Heart right ventricle (tissue), 16 donors: Measurements from ENCODE around the gene TUT7. TPM values are rescaled to one million over a fixed set of nuclear protein-coding genes. Genes with fewer than 3 reads are reported as not detected.

Source experiments
- ATAC-seq, 8 donors: fragments of 200-7000 bp; cut with Tn5 transposase; one replicate each; pipeline ENCODE4 v1.9.1; 2020; ENCODE audit warnings: mild to moderate bottlenecking in 8 of 8, moderate library complexity in 8 of 8, moderate number of reproducible peaks in 1 of 8
- DNase-seq, 2 donors: peaks; one replicate each; pipeline ENCODE4 v3.0.0-alpha.2; 2020
- H3K27ac ChIP-seq, 10 donors: fragments of 200-600 bp; sonication (generic) in 2 of 10; one replicate each; pipeline versions ENCODE4 v1.5.0 to v1.8.0; 2020 to 2022; ENCODE audit warnings: mild to moderate bottlenecking in 3 of 10
- H3K27me3 ChIP-seq, 7 donors: fragments of 200-600 bp; one replicate each; pipeline ENCODE4 v1.8.0; 2021 to 2022; ENCODE audit warnings: mild to moderate bottlenecking in 2 of 7
- H3K36me3 ChIP-seq, 9 donors: fragments of 200-600 bp; sonication (generic) in 1 of 9; one replicate each; pipeline versions ENCODE4 v1.5.0 to v1.8.0; 2020 to 2022; ENCODE audit warnings: mild to moderate bottlenecking in 2 of 9
- H3K4me1 ChIP-seq, 9 donors: fragments of 200-600 bp; sonication (generic) in 1 of 9; one replicate each; pipeline versions ENCODE4 v1.5.0 to v1.8.0; 2020 to 2022; ENCODE audit warnings: mild to moderate bottlenecking in 4 of 9
- H3K4me3 ChIP-seq, 10 donors: fragments of 200-600 bp; sonication (generic) in 2 of 10; one replicate each; pipeline versions ENCODE4 v1.5.0 to v1.8.0; 2020 to 2022; ENCODE audit warnings: mild to moderate bottlenecking in 7 of 10, moderate library complexity in 2 of 10
- H3K9me3 ChIP-seq, 11 donors: fragments of 200-600 bp in 10 of 11; sonication (generic) in 2 of 11; one replicate each; pipeline versions ENCODE4 v1.5.0 to v1.8.0; 2013 to 2022; ENCODE audit warnings: mild to moderate bottlenecking in 2 of 11, control low read depth in 1 of 11, moderate library complexity in 1 of 11
- CTCF ChIP-seq, 9 donors: fragments of 200-600 bp; sonication (generic) in 2 of 9; IDR thresholded peaks; one replicate each; pipeline versions ENCODE4 v1.5.0 to v1.8.0; 2021 to 2022; ENCODE audit warnings: antibody characterized with exemption in 9 of 9, mild to moderate bottlenecking in 5 of 9, moderate library complexity in 1 of 9
- WGBS, 2 donors: extraction: QIAGEN DNeasy Blood & Tissue Kit; methylation state at CpG; one replicate each; pipeline ENCODE4 v1.1.7; 2013; ENCODE audit warnings: inconsistent platforms in 1 of 2; 5-methylcytosine and 5-hydroxymethylcytosine counted together
- intact Hi-C, 10 donors: fragments of 100-400 bp; cut with DNase I; formaldehyde crosslinking; loops; one replicate each; pipeline versions ENCODE4 v1.11.1 to v1.14.2; 2022
- polyA plus RNA-seq, 2 donors: library from polyadenylated mRNA; stranded (reverse); fragments of 200-250 nt; gene quantifications; one replicate each; pipeline ENCODE4 v1.2.3, GENCODE V29; 2013
- total RNA-seq, 10 donors: library from RNA; stranded (reverse); fragmentation: NEBNext Ultra II Directional in 3 of 10; extraction: Animal tissue kit (Norgen Biotek cat#: 25700) in 3 of 10; gene quantifications; one replicate each; pipeline versions ENCODE4 v1.2.1 to v1.2.4, GENCODE V29; 2021 to 2023
- donor health status: Arrhythmogenic right ventricular cardiomyopathy.
- donor health status: ischemic (EF 13 %, LVEDD 7.1; RV severe dilation, severe dysfunction).
- donor health status: healthy with polysubstance abuse.
- donor health status: DM: no; HTN: yes; CAD: no.
- donor health status: DM: no; HTN: no; CAD: no.
- donor health status: ischemic (EF 25% LVEDD 6.9; RV normal size, moderate dysfunction).
- donor health status: ischemic (EF 25% LVEDD 5.7; RV mildly dilated, moderate dysfunction).
- donor health status: healthy.
- donor health status: DM: yes; HTN: yes; CAD: no.
- donor health status: Ischemic cardiomyopathy.
- donor health status: ischemic (EF 35%, LVEDD 5.7; RV mildly dilated, moderate dysfunction).
- donor health status: nonischemic (EF 11% LVEDD 7.7; RV severe dilation, severe dysfunction).
- donor health status: DM: yes; HTN: yes; CAD: no.
- donor health status: PGD.
- donor health status: ischemic (EF 29% LVEDD 5.4; RV normal size, mild dysfunction).
- donor health status: nonischemic (EF 23%, LVEDD 6.1; RV moderate dilation, normal function).

The TUT7 gene
- total and polyA plus RNA-seq, 12 donors, result 6.0 to 16.7 (median 14.2) TPM

- Histone ChIP-seq H3K27me3 (no peaks in the 10 kb centered on the region), H3K9me3 (peaks cover 0 to 15% (median 0%) of the 10 kb centered on the region in 11 donors), H3K4me1 (peaks cover 0 to 10% (median 0%) of the 10 kb centered on the region in 9 donors), H3K4me3 (no peak overlapping the region), H3K27ac (no peak overlapping the region), H3K36me3 (no peaks in the 10 kb centered on the region)
- no peak for DNase-seq
- TF ChIP-seq CTCF (IDR thresholded peaks at IDR 0.05), result no peak
- 93 to 94% methylated on average over 4 of the region's 4 CpGs for WGBS, 2 donors
- intact Hi-C loops, result loop anchor here in 1 of 10 donors (5.0 kb wide), 1 partner anchor 46 kb away; no protein-coding TSS in a partner anchor
- no peak for ATAC-seq
Measured at GRCh38 chr9:86248746-86249145, 105.5 kb downstream of the TUT7 start.

- intact Hi-C loops, result loop anchor here in 1 of 10 donors (5.0 kb wide), 1 partner anchor 44 kb away; no protein-coding TSS in a partner anchor
- H3K36me3 ChIP-seq, result no peaks in the 10 kb centered on the region
- H3K27ac ChIP-seq, result peak overlapping the region in 5 of 10 donors; percentile 26 to 55 (median 32)
- H3K9me3 ChIP-seq, result no peaks in the 10 kb centered on the region
- H3K4me1 ChIP-seq, result peaks cover 0 to 21% (median 0%) of the 10 kb centered on the region in 9 donors
- no peaks in the 10 kb centered on the region for H3K27me3 ChIP-seq
- DNase-seq (peak; percentile 13 to 66), ATAC-seq (peak; percentile 64 to 95 (median 78))
- WGBS, 2 donors, result 34 to 53% methylated on average over 6 of the region's 6 CpGs
- H3K4me3 ChIP-seq, result peak overlapping the region in 6 of 10 donors; percentile 3 to 28 (median 23)
- TF ChIP-seq CTCF (IDR thresholded peaks at IDR 0.05), result peak in 2 of 9 donors; percentile 31 to 49
Measured at GRCh38 chr9:86246752-86247161, 107.5 kb downstream of the TUT7 start.

GRCh38 chr9:86242071-86242470 lies 112.1 kb downstream of the TUT7 start:
- peaks cover 0 to 19% (median 0%) of the 10 kb centered on the region in 9 donors for H3K4me1 ChIP-seq
- peak in 2 of 8 donors; percentile 31 to 53 for ATAC-seq
- WGBS, 2 donors, result 30 to 53% methylated on average over 2 of the region's 2 CpGs
- DNase-seq, result no peak
- intact Hi-C loops, result no loop called here
- H3K36me3 ChIP-seq, result no peaks in the 10 kb centered on the region
- TF ChIP-seq CTCF (IDR thresholded peaks at IDR 0.05), result no peak
- peak overlapping the region in 2 of 10 donors; percentile 6 to 35 for H3K27ac ChIP-seq
- no peaks in the 10 kb centered on the region for H3K9me3 ChIP-seq
- H3K4me3 ChIP-seq, result no peak overlapping the region
- H3K27me3 ChIP-seq, result no peaks in the 10 kb centered on the region

- intact Hi-C loops, result no loop called here
- ATAC-seq (peak in 1 of 8 donors; percentile 35), DNase-seq (no peak)
- no peaks in the 10 kb centered on the region for H3K36me3 ChIP-seq
- H3K27me3 ChIP-seq, result no peaks in the 10 kb centered on the region
- no peaks in the 10 kb centered on the region for H3K9me3 ChIP-seq
- TF ChIP-seq CTCF (IDR thresholded peaks at IDR 0.05), result no peak
- H3K27ac ChIP-seq, result peak overlapping the region in 1 of 10 donors; percentile 17
- 50 to 66% methylated on average over 7 of the region's 7 CpGs for WGBS, 2 donors
- H3K4me3 ChIP-seq, result no peak overlapping the region
- peaks cover 0 to 17% (median 0%) of the 10 kb centered on the region in 9 donors for H3K4me1 ChIP-seq
Measured at GRCh38 chr9:86241216-86241615, 113.0 kb downstream of the TUT7 start.
